DOHH2 (cell line): ENCODE data around the gene P2RX6.
A peak's percentile ranks its signal among the peaks of the same experiment; 100 is the strongest.

Experiments used
- H3F3A ChIP-seq: fragments of 200-600 bp; sonication (generic), shearing (Covaris generic); 2 replicates; pipeline ENCODE4 v1.6.0; 2016; ENCODE audit warnings: antibody characterized with exemption, mild to moderate bottlenecking; ENCODE audit not compliant: control insufficient read depth, insufficient read depth
- H3K27ac ChIP-seq: fragments of 200-600 bp; sonication (generic); 2 replicates; pipeline ENCODE4 v1.5.1; 2014; ENCODE audit warnings: low read depth, mild to moderate bottlenecking, low read length, moderate library complexity
- H3K27me3 ChIP-seq: fragments of 200-600 bp; sonication (generic); 2 replicates; pipeline ENCODE4 v1.6.1; 2014; ENCODE audit warnings: mild to moderate bottlenecking, low read length, mixed read lengths; ENCODE audit not compliant: control insufficient read depth
- H3K36me3 ChIP-seq: fragments of 200-600 bp; sonication (generic); 2 replicates; pipeline ENCODE4 v1.6.1; 2014; ENCODE audit warnings: mild to moderate bottlenecking, low read length, moderate library complexity, mixed read lengths; ENCODE audit not compliant: control insufficient read depth
- H3K4me1 ChIP-seq: fragments of 200-600 bp; sonication (generic); 2 replicates; pipeline ENCODE4 v1.6.1; 2014; ENCODE audit warnings: mild to moderate bottlenecking, low read length, mixed read lengths; ENCODE audit not compliant: control insufficient read depth
- H3K4me2 ChIP-seq: fragments of 200-600 bp; sonication (generic); 2 replicates; pipeline ENCODE4 v1.6.0; 2014; ENCODE audit warnings: mild to moderate bottlenecking, low read length, moderate library complexity
- H3K4me3 ChIP-seq: fragments of 200-600 bp; sonication (generic); 2 replicates; pipeline ENCODE4 v1.5.1; 2014; ENCODE audit warnings: mild to moderate bottlenecking, low read length, mixed read lengths
- H3K79me2 ChIP-seq: fragments of 200-600 bp; sonication (generic); 2 replicates; pipeline ENCODE4 v1.6.1; 2014; ENCODE audit warnings: mild to moderate bottlenecking, low read length, mixed read lengths; ENCODE audit not compliant: control insufficient read depth
- H3K9me2 ChIP-seq: fragments of 200-600 bp; sonication (generic); replicated peaks from 2 replicates; pipeline ENCODE4 v1.6.1; 2014; ENCODE audit warnings: mild to moderate bottlenecking, low read length, mixed read lengths; ENCODE audit not compliant: control insufficient read depth
- H3K9me3 ChIP-seq: fragments of 200-600 bp; sonication (generic); 2 replicates; pipeline ENCODE4 v1.6.1; 2014; ENCODE audit warnings: antibody characterized with exemption, low read length, mixed read lengths; ENCODE audit not compliant: control insufficient read depth, insufficient read depth
- H4K20me1 ChIP-seq: fragments of 200-600 bp; sonication (generic); 2 replicates; pipeline ENCODE4 v1.6.0; 2014; ENCODE audit warnings: low read depth, mild to moderate bottlenecking, antibody characterized with exemption, low read length, moderate library complexity; ENCODE audit not compliant: control insufficient read depth, insufficient read depth
- EZH2phosphoT487 ChIP-seq: fragments of 200-600 bp; sonication (generic); IDR thresholded peaks from 2 replicates; pipeline ENCODE4 v1.6.1; 2017; ENCODE audit warnings: borderline replicate concordance, mild to moderate bottlenecking, antibody characterized with exemption, low read length, moderate library complexity, mixed read lengths
- TF ChIP-seq, protein P1 (sequence below): fragments of 200-600 bp; sonication (generic); IDR thresholded peaks from one replicate; pipeline ENCODE4 v1.5.1; 2014; ENCODE audit warnings: antibody characterized with exemption, mild to moderate bottlenecking, low read depth, low read length; ENCODE audit not compliant: poor library complexity, severe bottlenecking

The P2RX6 gene

DNA sequence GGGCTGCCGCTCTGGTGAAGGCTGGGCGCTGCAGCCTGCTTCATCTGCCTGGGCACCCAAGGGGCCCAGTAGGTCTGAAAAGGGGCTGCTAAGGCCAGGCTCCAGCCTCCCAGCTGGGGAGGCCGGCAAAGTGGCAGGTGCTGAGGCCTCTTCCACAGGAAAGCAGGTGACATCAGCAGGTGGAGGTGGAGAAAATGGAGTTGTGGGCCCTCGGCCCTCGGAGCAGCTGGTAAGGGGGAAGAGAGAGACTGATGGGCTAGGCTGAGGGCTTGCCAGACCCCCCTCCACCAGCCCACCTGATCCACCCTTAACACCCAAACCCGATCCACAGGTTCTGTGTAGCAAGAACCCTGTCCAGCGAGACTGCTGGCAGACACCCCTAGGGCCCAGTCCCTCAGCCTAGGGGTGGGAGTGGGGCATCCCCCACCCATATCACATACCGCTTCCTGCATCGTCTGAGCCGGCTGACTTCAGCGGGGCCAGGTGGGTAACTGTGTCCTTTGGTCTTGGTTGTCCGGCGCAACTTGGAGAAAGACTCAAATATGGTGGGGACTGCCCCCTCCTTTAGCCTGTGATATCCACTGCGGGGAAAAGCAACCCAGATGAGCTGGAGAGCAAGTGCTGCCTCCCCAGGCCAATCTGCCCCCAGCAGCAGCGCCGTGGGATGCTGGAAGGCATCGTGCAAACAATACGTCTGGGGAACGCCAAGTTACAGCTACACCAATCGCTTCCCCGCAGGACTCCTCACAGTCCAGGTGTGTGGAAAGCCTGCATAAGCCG lies 14.6 kb upstream of the P2RX6 start:
- peak overlapping the region; percentile 92 for H3K4me3 ChIP-seq
- no peaks in the 10 kb centered on the region for H4K20me1 ChIP-seq
- peaks cover 35% of the 10 kb centered on the region for H3K79me2 ChIP-seq
- H3K4me2 ChIP-seq, result peak overlapping the region; percentile 91
- no peaks in the 10 kb centered on the region for H3K9me3 ChIP-seq
- peaks cover 9% of the 10 kb centered on the region for H3F3A ChIP-seq
- no peaks in the 10 kb centered on the region for H3K9me2 ChIP-seq
- no peak for TF ChIP-seq EZH2phosphoT487
- TF ChIP-seq, protein P1, sequence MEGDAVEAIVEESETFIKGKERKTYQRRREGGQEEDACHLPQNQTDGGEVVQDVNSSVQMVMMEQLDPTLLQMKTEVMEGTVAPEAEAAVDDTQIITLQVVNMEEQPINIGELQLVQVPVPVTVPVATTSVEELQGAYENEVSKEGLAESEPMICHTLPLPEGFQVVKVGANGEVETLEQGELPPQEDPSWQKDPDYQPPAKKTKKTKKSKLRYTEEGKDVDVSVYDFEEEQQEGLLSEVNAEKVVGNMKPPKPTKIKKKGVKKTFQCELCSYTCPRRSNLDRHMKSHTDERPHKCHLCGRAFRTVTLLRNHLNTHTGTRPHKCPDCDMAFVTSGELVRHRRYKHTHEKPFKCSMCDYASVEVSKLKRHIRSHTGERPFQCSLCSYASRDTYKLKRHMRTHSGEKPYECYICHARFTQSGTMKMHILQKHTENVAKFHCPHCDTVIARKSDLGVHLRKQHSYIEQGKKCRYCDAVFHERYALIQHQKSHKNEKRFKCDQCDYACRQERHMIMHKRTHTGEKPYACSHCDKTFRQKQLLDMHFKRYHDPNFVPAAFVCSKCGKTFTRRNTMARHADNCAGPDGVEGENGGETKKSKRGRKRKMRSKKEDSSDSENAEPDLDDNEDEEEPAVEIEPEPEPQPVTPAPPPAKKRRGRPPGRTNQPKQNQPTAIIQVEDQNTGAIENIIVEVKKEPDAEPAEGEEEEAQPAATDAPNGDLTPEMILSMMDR, result no peak
- no peaks in the 10 kb centered on the region for H3K27me3 ChIP-seq
- H3K4me1 ChIP-seq, result peaks cover 28% of the 10 kb centered on the region
- H3K36me3 ChIP-seq, result peaks cover 56% of the 10 kb centered on the region
- peak overlapping the region; percentile 94 for H3K27ac ChIP-seq

DNA sequence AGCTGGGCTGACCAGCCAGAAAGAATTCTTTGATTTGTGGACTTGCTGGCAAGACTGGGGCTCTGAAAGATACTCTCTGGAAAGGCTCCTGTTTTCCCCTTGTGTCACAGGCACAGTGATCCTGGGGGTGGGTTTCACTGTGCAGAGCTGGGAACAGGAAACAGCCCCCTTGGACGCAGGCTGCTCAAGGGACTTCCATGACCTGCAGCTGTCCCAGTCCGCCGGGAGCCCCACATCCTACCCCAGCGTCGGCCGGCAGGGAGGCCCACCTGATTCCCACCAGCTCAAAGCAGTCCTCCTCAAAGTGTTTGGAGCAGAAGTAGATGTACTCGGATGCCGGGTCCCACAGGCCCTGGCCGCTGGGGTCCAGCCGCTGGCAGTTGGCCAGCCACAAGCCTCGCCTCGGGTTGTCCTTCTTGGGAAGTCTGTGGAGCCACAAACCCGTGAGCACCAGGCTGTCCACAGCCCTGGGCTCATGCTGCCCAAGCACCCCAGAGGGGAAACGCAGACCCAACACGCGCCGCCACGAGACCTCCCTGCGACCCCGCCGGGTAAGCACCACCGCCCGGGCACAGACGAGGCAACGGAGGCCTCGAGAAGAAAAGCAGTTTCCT lies 13.9 kb upstream of the P2RX6 start:
- peak overlapping the region; percentile 92 for H3K4me3 ChIP-seq
- no peaks in the 10 kb centered on the region for H3K9me2 ChIP-seq
- peaks cover 9% of the 10 kb centered on the region for H3F3A ChIP-seq
- H3K36me3 ChIP-seq, result peaks cover 54% of the 10 kb centered on the region
- H3K27me3 ChIP-seq, result no peaks in the 10 kb centered on the region
- H3K4me1 ChIP-seq, result peaks cover 28% of the 10 kb centered on the region
- no peak for TF ChIP-seq EZH2phosphoT487
- TF ChIP-seq, protein P1, result no peak
- no peaks in the 10 kb centered on the region for H4K20me1 ChIP-seq
- peak overlapping the region; percentile 91 for H3K4me2 ChIP-seq
- peaks cover 35% of the 10 kb centered on the region for H3K79me2 ChIP-seq
- H3K27ac ChIP-seq, result peak overlapping the region; percentile 94
- H3K9me3 ChIP-seq, result no peaks in the 10 kb centered on the region

DNA sequence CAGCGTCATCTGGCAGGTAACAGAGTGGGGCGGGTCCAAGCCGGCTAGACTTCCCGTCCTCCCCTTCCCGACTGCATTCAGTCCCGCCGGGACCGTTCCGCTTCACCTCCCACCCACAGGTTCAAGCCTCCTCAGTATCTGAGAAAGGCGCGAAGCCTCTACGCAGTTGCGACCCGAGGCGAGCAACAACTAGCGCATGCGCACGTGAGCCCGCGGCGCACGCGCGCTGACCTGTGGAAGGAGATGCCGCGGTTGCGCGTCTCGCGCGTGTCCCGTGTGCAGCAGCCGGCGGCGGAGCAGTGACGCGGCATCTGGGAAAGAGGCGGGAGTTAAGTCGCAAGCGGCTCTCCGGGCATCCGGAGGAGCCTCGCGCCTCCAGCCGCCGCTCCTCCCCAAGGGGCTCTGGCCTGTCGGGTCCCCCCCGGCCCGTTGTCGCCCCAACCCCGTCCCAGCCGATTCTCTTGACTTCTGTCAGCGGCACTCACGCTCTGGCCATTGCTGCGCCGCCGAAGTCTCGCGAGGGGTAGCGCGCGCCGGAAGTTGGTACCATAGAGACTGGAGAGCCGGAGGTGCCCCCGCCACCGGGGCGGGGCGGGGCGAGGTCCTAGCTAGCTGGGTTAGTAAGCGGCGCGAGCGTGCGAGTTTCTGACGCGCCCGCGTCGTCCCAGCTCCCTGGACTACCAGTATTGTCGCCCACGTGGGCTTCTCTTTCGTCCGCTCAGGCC lies 13.2 kb upstream of the P2RX6 start, which contains the start of gene THAP7:
TSS of gene THAP7 (minus strand) at position 518 of the 725 bp plus-strand sequence. CDS start at position 311, 207 bp downstream.
- Histone ChIP-seq H3K79me2 (peaks cover 35% of the 10 kb centered on the region), H3K4me1 (peaks cover 28% of the 10 kb centered on the region), H3K9me3 (no peaks in the 10 kb centered on the region), H3K9me2 (no peaks in the 10 kb centered on the region), H3K27ac (peak within 1 kb of the TSS; percentile 94), H4K20me1 (no peaks in the 10 kb centered on the region), H3K4me2 (peak within 1 kb of the TSS; percentile 91), H3K36me3 (peaks cover 47% of the 10 kb centered on the region), H3F3A (peaks cover 9% of the 10 kb centered on the region), H3K4me3 (peak within 1 kb of the TSS; percentile 92), H3K27me3 (no peaks in the 10 kb centered on the region)
- TF ChIP-seq, protein P1, result no peak
- TF ChIP-seq EZH2phosphoT487, result no peak
